GDM1 (cell line): ENCODE data around the gene TBC1D3B.
"Not testable (repeated sequence)": the region's sequence is repeated elsewhere in the genome, so short reads cannot be mapped to it uniquely, and the experiment has no call there.

Experiments used
- DNase-seq: peaks from one replicate; lab custom pipeline; 2025; lab: John Stamatoyannopoulos, UW

TBC1D3B gene

DNA sequence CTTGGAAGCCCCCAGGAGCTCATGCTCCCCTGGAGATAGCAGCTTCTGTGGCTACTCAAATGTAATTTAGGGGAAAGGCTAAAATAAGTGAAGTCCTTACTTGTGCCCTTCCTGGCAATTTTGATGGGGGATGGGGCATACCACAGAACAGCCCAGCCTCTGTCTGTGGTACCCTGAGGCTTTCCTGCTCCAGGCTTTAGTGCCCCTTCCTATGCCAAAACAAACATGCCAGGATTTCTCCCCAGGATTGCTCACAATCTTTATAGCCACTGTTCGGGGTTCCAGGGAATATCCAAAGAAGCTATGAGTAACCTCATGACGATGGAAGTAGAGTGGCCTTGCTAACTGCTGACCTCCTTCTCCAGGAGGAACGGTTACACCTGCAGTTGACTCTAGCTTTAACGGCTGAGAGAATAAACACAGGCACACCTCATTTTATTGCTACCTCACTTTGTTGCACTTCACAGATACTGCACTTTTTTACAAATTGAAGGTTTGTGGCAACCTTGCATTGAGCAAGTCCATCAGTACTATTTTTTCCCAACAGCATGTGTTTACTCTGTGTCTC is 47.9 kb downstream of the TBC1D3B start:
- no peak for DNase-seq

DNA sequence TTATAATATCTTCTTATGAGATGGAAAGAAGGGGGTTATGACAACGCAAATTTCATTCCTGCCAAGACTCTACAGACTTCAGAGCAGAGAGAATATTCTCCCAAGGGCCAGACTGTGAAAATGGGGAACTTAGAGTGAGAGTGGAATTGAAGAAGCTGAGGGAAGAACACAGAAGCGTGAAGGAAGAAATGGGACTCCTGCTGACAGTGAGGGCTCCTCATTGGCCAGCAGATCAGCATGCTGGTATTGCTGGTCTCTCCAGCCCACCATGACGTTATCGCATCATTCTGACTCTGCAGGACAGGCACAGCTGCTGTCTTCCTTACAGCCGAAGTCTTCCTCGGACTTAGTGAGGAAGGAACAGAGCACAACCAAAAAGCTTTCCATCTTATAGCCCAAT is 48.5 kb downstream of the TBC1D3B start:
- DNase-seq, result no peak

DNA sequence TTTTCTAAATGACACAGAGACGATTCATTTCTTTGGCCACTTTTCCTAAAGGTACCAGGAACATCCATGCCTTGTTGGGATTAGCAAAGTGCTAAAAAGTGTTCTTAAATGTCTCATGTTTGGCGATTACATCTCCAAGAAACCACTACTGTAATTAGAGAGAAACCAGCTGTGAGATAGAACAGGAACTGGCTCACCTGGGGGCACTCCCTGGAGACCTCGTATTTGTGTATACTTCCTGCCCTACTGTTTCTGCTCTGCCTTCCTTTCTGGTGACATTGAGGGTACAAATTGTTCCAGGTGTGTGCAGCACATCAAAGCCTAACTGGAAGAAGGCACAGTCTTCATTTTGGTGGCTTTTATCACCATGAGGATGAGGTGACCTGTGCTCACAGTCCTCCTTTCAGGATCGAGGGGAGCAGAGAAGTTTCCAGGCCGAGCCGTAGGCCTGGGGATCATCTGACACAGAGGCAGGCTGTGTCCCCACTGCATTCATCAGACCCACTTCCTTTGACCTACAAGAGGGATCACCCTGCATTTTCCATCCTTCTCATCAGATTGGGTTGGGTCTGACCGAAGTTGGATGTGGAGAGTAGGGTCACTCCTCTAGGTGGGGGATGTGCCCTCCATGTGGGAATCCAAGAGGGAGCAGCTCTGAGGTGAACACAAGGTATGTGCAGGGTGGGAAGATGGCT is 49.1 kb downstream of the TBC1D3B start:
- DNase-seq, result no peak

- no peak for DNase-seq
These were observed 51.3 kb downstream of the TBC1D3B start for GRCh38 chr17:36124879-36125824.

DNA sequence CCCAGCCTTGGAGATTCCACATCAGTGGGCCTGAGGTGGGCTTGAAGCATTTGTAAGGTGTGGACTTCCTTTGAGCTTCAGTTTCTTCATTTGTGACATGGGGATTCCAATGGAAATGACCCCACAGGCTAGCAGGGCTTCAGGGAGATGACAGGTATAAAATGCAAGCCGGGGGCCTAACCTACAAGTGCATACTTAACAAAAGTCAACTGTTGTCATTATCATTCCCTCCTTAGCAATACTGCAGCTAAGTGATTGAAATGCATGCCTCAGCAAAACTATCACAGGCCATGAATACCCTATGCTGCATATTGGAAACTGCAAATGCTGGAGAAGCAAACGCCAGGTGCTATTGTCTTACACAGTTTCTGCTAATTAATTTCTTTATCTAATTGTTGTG is 53.0 kb downstream of the TBC1D3B start:
- no peak for DNase-seq

- not testable (repeated sequence) for DNase-seq
These were observed 55.3 kb downstream of the TBC1D3B start for GRCh38 chr17:36121099-36121498.

- no peak for DNase-seq
These were observed 56.2 kb downstream of the TBC1D3B start for GRCh38 chr17:36120221-36120620.

DNA sequence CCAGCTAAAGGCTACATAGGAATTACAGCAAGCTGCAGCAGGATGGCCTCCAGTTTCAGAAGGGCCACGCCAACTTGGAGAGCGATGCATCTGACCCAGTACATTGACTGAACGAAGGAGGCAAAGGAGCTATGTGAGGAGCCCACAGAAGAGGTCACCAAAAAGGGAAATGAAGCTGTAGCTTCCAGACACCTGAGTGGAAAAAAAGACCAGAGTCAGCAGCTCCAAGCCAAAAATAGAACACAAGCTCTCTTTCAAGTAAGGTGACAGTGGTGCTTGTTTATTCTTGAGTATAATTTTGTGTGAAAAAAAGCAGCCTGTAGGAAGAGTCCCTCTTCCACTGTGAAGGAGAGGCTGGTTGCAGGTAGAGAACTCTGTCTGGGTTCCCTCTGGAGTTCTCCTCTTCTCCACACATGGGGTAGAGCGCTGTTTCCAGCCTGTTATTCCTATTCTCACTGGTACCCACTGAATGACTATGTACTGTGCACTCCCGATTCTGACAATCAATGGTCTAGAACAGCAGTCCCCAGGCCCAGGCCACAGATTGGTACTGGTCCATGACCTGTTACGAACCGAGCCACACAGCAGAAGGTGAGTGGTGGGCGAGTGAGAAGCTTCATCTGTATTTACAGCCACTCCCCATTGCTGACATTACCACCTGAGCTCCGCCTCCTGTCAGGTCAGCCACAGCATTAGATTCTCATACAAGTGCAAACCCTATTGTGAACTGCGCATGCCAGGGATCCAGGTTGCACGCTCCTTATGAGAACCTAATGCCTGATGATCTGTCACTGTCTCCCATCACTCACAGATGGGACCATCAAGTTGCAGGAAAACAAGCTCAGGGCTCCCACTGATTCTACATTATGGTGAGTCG is 57.7 kb downstream of the TBC1D3B start:
- no peak for DNase-seq

- DNase-seq, result no peak
These were observed 58.7 kb downstream of the TBC1D3B start for GRCh38 chr17:36117505-36118382.
